Calu3 (cell line): ENCODE measurements around the gene VWA7. TPM values are rescaled to one million over a fixed set of nuclear protein-coding genes. Genes with fewer than 3 reads are reported as not detected.

ENCODE experiments used
- BruUV-seq: library from RNA; stranded (reverse); fragments of 400-500 nt; replicated peaks from 2 replicates; lab custom pipeline; 2021; lab: Mats Ljungman, UMichigan
- CTCF ChIA-PET: fragments of 300-600 bp; sonication (Branson Sonifier 250); formaldehyde crosslinking; loops from one replicate; lab custom pipeline; 2022; ENCODE audit warnings: antibody characterized with exemption; lab: Charles Lee
- DNase-seq: peaks from one replicate; pipeline ENCODE4 v3.0.0; 2022
- H3K27ac Mint-ChIP-seq: one replicate; pipeline ENCODE4 v1.8.0; 2022; ENCODE audit warnings: mixed read lengths; ENCODE audit not compliant: unreplicated experiment
- H3K27me3 Mint-ChIP-seq: one replicate; pipeline ENCODE4 v1.8.0; 2022; ENCODE audit warnings: mixed read lengths; ENCODE audit not compliant: unreplicated experiment
- H3K36me3 Mint-ChIP-seq: one replicate; pipeline ENCODE4 v1.8.0; 2022; ENCODE audit warnings: mild to moderate bottlenecking, moderate library complexity, mixed read lengths; ENCODE audit not compliant: insufficient read depth, unreplicated experiment
- H3K4me1 Mint-ChIP-seq: one replicate; pipeline ENCODE4 v1.8.0; 2022; ENCODE audit warnings: mild to moderate bottlenecking, low read depth, mixed read lengths; ENCODE audit not compliant: unreplicated experiment
- H3K4me3 Mint-ChIP-seq: one replicate; pipeline ENCODE4 v1.8.0; 2022; ENCODE audit warnings: mild to moderate bottlenecking, low read depth, moderate library complexity, mixed read lengths; ENCODE audit not compliant: unreplicated experiment
- H3K9me3 Mint-ChIP-seq: one replicate; pipeline ENCODE4 v1.8.0; 2022; ENCODE audit warnings: low read depth, mixed read lengths; ENCODE audit not compliant: unreplicated experiment
- intact Hi-C: fragments of 100-400 bp; cut with micrococcal nuclease; formaldehyde crosslinking; loops from one replicate; pipeline ENCODE4 v1.10.0; 2022; ENCODE audit not compliant: unreplicated experiment
- total RNA-seq: library from RNA; stranded (reverse); gene quantifications from 2 replicates; pipeline ENCODE4 v1.2.3, GENCODE V29; 2022
- TF ChIP-seq, protein P1 (sequence below): fragments of 200-600 bp; IDR thresholded peaks from one replicate; pipeline ENCODE4 v1.8.0; 2022; ENCODE audit warnings: antibody characterized with exemption; ENCODE audit not compliant: unreplicated experiment

Gene VWA7
- total RNA-seq, 1 experiment from 2014 or later, result 22.1 TPM

DNA sequence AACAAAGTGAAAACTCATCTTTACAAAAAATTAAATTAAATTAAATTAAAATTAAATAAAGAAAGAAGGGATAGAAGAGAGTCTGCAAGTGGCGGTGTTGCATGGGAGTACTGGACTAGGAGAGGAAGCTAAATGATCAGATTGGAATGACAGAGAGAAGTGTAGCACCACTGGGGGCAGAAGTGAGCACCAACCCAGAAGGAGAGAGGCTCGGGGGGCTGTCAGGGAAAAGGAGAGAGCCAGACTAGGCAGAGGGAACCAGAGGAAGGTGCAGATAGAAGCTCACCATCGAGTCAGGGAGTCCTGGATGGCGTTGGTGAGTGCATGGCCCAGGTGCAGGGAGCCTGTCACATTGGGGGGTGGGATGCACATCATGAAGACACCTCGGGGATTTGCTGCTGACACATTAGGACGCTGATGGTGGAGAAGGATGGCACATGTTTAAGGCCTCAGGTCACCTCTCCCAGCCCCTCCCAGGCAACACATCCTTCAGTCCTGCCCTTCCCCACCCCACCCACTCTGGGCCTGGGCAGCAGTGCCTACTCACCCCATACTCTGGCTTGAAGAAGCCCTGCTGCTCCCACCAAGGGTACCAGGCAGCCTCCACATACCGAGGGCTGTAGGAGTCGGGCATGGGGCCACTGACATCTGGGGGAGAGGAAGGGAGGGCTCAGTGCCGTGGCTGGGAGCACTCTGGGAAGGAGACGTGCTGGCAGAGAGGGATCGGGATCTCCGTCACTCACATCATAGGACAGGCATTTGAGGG is 14.4 kb upstream of the VWA7 start:
- Mint-ChIP-seq H3K9me3 (no peaks in the 10 kb centered on the region), H3K27ac (peak overlapping the region; percentile 93), H3K27me3 (no peaks in the 10 kb centered on the region), H3K36me3 (peaks cover 93% of the 10 kb centered on the region), H3K4me1 (peaks cover 45% of the 10 kb centered on the region), H3K4me3 (peak overlapping the region; percentile 84)
- intact Hi-C loops, result loop anchor here (5.0 kb wide), 1 partner anchor 41 kb away; no protein-coding TSS in a partner anchor
- DNase-seq, result peak; percentile 78
- no TSS peak for BruUV-seq
- TF ChIP-seq, protein P1, sequence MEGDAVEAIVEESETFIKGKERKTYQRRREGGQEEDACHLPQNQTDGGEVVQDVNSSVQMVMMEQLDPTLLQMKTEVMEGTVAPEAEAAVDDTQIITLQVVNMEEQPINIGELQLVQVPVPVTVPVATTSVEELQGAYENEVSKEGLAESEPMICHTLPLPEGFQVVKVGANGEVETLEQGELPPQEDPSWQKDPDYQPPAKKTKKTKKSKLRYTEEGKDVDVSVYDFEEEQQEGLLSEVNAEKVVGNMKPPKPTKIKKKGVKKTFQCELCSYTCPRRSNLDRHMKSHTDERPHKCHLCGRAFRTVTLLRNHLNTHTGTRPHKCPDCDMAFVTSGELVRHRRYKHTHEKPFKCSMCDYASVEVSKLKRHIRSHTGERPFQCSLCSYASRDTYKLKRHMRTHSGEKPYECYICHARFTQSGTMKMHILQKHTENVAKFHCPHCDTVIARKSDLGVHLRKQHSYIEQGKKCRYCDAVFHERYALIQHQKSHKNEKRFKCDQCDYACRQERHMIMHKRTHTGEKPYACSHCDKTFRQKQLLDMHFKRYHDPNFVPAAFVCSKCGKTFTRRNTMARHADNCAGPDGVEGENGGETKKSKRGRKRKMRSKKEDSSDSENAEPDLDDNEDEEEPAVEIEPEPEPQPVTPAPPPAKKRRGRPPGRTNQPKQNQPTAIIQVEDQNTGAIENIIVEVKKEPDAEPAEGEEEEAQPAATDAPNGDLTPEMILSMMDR, result peak; percentile 94
- CTCF ChIA-PET, result interaction anchor here (0.6 to 2.2 kb wide), 15 partner anchors 15 to 71 kb away, joined by 3 to 18 read pairs (median 4); partner anchors contain the start of genes CLIC1, HSPA1A, HSPA1L and LSM2

DNA sequence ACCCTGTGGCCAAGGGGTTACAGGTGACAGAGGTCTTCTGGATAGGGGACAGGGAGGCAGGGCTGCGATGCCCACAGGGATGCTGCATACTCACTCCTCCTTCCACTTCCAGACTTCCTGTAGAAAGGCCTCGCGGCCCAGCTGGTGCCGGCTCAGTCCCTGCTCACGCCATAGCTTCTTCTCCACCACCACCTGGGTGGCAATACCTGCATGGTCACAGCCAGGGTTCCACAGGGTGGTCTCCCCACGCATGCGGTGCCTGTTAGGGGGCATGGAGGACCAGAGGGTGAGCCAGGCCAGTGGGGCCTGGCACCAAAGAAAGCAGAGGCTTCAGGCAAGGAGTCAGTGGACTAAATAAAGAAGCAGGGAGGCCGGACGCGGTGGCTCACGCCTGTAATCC is 8.3 kb upstream of the VWA7 start:
- TF ChIP-seq, protein P1, result no peak
- no peak for DNase-seq
- CTCF ChIA-PET, result interaction anchor here (0.5 to 1.0 kb wide), 2 partner anchors 144 to 163 kb away, joined by 3 to 7 read pairs; no protein-coding TSS in a partner anchor
- no TSS peak for BruUV-seq
- no peak overlapping the region for H3K27ac Mint-ChIP-seq
- H3K36me3 Mint-ChIP-seq, result peaks cover 96% of the 10 kb centered on the region
- no peak overlapping the region for H3K4me3 Mint-ChIP-seq
- H3K9me3 Mint-ChIP-seq, result no peaks in the 10 kb centered on the region
- H3K27me3 Mint-ChIP-seq, result no peaks in the 10 kb centered on the region
- peaks cover 3% of the 10 kb centered on the region for H3K4me1 Mint-ChIP-seq
- intact Hi-C loops, result no loop called here

- Mint-ChIP-seq H3K27me3 (no peaks in the 10 kb centered on the region), H3K9me3 (no peaks in the 10 kb centered on the region), H3K4me1 (no peaks in the 10 kb centered on the region), H3K27ac (peak overlapping the region; percentile 76), H3K4me3 (no peak overlapping the region), H3K36me3 (peaks cover 96% of the 10 kb centered on the region)
- no TSS peak for BruUV-seq
- intact Hi-C loops, result no loop called here
- TF ChIP-seq, protein P1, result no peak
- DNase-seq, result no peak
- CTCF ChIA-PET, result interaction anchor here (0.6 to 1.0 kb wide), 2 partner anchors 9 to 132 kb away, joined by 3 to 4 read pairs; partner anchors contain the start of gene BAG6
Measured at GRCh38 chr6:31784098-31784925, 7.2 kb upstream of the VWA7 start.

- TF ChIP-seq, protein P1, result no peak
- intact Hi-C loops, result no loop called here
- Mint-ChIP-seq H3K4me3 (no peak overlapping the region), H3K4me1 (peaks cover 8% of the 10 kb centered on the region), H3K36me3 (peaks cover 99% of the 10 kb centered on the region), H3K9me3 (no peaks in the 10 kb centered on the region), H3K27me3 (no peaks in the 10 kb centered on the region), H3K27ac (peak overlapping the region; percentile 47)
- no peak for DNase-seq
- TSS peak; percentile 4 for BruUV-seq
- CTCF ChIA-PET, result no interaction called here
Measured at GRCh38 chr6:31782126-31782855, 5.2 kb upstream of the VWA7 start.
